Measurements from ENCODE around the gene ZNF320.

GRCh38 chr19:52935434-52935833 lies 38.0 kb upstream of the ZNF320 start:
- TF ChIP-seq NANOG (IDR thresholded peaks at IDR 0.05; ENCODE audit: borderline replicate concordance) (no peak), REST (IDR thresholded peaks at IDR 0.05; ENCODE audit: unreplicated experiment) (no peak), EZH2 (IDR thresholded peaks at IDR 0.05; ENCODE audit: low read depth, unreplicated experiment) (no peak), POLR2AphosphoS5 (IDR thresholded peaks at IDR 0.05; ENCODE audit: low read depth) (no peak), CTCF (conservative IDR thresholded peaks at IDR 0.05; ENCODE audit: low read depth in 2 of 2) (no peak), ZNF114 (CRISPR knock-in tag; IDR thresholded peaks at IDR 0.05) (no peak), CREB1 (CRISPR knock-in tag; IDR thresholded peaks at IDR 0.05; ENCODE audit: low read depth) (no peak), JUNB (IDR thresholded peaks at IDR 0.05; ENCODE audit: unreplicated experiment) (no peak)

All from GM23338 (cell line).